IPS DF 4.7 (cell line): Measurements from ENCODE around the gene MOB3B.

ENCODE experiments used
- DNase-seq: peaks from one replicate; pipeline ENCODE4 v3.0.0-alpha.2; 2013; ENCODE audit warnings: low spot score; ENCODE audit errors: extremely low read depth

The MOB3B gene

DNA sequence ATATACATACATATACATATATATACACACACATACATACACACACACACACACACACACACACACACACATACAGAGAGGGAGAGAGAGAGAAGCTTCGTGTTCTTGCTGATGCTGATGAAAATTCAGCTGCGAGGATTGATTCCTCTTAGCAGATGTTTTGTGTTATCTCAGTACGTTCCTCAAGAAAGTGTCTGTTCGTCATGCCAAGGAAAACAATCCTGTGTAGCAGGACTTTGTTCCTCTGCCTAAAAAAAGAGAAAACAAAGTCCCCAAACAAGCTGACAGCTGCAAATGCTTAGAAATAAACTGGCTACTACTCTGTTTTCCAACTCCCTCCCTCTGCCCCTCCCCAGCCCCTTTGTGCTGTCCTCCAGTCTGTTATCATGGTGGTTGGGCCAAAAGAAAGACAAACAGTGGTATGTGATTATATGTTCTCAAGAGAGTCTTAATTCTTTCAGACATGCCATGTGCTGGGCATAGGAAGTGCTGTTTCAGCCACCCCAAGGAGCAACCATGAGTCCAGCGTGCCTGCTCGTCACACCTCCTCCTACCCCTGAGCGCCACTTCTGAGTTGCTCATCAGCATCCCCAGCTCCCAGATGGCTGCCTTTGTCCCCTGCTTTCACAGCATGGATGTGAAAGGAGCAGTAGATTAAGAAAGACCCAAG is 161.2 kb downstream of the MOB3B start:
- no peak for DNase-seq

DNA sequence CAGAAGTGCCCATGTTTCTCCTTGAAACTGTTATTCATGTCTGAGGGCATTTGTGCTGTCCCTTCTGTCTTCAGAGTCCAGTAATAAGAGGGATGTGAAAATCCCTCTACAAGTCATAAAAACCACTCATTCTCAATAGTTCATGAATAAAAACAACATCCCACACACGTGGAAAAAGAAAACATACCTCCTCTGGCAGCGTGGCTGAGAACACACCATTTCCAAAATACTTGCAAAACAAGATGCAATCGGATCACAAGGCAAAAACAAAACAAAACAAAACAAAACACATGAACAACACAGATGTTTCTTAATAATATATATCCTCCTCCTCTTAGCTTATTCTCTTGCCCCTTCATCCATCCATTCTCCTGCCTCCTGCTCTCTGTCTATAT is 161.7 kb downstream of the MOB3B start:
- DNase-seq = no peak

DNA sequence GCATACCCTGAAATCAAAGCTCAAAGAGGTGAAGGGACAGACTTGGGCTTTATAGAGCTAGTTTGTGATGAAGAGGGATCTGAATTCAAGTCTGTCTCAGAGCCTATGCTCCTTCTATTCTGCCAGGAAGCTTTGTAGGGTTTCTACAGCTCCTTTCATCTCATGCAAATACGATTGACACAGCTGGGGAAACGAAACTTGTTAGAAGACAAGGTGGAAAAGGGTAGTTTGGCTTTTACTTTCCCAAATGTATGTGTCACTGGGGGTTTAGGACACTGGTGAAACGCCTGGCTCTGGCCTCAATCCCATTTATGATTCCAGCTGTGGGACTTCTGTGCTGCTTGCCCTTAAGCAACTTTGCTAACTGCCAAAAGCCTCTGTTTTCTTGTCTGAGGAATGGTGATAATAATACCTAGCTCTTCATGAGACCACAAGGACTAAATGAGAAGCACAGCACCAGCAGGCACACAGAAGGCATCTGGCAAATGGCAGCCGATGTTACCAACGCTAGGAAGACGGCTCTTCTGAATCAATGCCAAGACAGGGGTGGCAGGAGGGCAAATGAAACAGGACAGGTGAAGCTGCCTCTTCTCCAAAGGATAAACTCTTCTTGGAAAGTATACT is 162.3 kb downstream of the MOB3B start:
- DNase-seq = no peak

DNA sequence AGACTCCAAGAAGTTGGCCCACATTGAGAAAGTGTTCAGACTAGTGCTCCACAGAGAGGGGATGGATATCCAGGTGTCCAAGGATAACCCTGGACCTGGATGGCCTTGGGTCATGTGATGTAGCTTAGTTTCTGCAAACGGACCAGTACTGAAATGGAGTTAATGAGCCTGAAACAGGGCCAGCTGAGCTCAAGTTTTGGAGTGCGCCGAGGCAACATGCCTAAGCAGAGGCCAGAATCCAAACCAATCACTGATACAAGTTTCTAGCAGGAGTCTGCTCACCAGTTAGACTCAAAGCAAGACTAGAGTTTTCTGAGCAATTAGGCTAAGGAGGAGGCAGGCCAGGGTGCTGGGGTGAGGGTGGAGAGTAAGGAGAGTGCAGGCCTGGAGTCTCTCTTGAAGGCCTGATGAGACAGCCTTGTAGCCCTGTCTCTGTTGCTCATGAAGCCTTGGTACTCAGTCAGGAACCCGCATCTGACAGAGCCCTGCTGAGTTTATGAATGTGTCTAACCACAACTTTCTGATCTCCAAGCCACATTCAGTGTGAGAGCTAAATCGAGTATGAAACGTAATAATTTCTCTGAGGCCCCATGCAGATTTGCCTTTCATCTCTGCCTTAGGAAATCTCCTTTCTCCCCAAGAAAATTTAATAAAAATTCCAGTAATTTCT is 163.8 kb downstream of the MOB3B start:
- DNase-seq = no peak

DNA sequence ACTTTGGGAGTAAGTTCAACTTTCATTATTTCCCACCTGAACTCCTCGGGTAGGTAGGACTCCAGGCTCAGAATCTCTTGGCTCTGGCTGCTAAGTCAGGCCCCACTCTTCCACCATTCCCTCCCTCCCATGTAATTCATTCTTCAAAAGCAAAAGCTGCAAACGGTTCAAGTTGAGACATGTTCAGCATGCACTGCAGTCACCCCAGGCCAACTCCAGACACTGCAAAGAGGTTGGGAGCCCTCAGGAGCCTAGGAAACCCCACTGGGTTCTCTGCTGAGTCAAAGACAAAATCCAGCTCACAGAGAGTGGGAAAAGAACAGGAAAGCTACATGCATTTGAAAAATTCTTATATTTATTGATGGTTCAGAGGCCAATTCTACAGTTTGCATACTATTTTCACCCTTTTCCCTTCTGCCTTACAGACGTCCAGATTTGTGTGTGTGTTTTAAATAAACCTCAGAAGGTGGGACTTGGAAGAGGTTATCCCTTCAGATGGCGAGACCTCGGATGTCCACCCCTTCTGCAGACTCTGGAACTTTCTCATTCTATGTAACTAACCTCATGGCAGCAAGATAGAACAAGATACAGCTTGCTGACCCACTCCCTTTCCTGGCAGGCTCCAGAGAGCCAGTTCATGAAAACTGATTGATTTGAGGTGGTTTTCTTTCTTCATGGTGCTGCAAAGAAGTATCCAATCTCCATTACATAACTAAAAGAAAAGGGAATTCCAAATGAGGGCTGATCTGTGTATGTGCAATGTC is 167.0 kb downstream of the MOB3B start:
- no peak for DNase-seq

DNA sequence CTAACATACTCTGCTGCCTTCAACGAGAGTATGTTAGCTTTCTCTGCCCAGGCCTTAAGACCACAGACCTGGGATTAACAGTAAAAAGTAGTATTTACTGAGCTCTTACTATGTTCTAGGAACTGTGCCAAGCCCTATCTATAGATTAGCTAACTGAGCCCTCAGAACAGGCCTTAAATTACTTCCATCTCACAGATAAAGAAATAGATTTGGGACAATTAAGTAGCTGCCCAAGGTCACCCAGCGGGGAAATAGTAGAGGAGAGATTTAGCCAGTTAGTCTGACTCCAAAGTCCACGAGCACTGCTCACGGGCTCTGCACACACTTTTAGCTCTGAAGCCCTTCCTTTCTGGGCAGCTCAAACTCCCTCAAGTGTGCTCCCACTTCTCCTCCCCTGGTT is 168.1 kb downstream of the MOB3B start:
- DNase-seq = no peak

DNA sequence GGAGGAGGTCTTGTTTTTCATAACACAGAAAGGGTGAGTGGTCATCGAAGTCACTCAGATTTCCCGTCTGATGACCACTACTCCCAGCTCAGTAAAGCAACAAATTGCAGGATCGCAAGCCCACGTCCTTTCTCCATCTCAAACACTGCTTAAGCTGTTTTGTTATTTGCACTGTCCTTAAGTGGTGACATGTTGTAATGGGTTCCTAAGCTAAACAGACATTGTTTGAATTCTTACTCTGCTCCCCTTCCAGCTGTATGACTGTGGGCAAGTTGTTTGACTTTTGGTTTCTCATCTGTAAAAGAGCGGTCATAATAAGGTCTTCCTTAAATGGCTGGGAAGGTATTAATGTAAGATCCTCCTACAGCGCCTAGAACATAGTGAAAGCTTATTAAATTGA is 169.9 kb downstream of the MOB3B start:
- no peak for DNase-seq

DNA sequence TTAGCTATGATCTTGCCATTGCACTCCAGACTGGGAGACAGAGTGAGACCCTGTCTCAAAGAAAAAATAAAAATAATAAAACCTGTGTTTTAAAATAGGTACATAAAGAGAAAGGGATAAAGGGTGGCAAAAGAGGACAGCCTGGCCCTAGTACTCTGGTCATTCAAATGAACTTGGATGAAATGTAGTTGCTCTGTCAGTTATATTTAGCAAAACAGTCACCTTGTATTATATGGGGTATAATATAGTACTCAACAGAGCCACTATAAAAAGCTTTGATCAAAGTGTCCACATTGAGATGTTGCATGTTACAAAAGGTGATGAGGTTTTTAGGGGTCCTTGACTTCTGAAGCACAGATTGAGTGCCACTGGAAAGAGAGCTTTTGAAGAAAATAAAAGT is 171.6 kb downstream of the MOB3B start:
- DNase-seq = no peak

DNA sequence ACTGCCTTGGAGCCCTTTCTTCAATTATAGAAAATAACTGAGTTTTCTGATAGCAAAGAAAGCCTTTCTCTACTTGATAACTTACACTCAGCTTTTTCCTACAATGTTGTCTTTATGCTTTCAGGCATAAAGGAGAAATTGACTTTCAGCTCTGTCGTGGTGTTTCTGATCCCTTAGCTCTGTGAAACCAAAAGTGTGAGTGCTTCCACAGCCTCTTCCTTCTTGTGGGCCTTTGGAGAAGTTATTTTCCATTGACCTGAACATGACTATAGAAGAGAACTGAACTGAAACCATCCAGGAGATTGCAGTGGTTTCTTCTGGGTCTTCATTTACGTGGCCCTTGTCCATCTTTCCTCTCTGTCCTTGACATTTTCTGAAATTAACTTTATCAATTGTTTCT is 173.2 kb downstream of the MOB3B start:
- DNase-seq = no peak

DNA sequence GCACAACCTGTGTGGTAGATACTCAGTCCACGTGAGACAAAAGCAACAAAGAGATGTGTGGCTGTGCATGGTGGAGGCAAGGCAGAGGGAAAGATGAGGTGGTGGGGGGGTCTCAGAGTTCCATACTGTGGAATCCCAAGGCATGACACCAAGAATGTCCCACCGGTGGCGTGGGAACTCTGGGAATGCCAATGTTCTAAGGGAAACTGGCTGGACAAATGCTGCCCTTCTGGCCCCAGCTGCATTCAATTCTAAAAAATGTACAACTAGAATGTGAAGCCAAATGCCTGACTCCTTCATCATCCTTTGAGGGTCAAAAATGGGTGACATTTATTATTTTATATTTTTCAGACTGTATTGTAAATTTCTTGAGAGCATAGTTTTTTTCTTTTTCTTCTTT is 174.4 kb downstream of the MOB3B start:
- DNase-seq = no peak

DNA sequence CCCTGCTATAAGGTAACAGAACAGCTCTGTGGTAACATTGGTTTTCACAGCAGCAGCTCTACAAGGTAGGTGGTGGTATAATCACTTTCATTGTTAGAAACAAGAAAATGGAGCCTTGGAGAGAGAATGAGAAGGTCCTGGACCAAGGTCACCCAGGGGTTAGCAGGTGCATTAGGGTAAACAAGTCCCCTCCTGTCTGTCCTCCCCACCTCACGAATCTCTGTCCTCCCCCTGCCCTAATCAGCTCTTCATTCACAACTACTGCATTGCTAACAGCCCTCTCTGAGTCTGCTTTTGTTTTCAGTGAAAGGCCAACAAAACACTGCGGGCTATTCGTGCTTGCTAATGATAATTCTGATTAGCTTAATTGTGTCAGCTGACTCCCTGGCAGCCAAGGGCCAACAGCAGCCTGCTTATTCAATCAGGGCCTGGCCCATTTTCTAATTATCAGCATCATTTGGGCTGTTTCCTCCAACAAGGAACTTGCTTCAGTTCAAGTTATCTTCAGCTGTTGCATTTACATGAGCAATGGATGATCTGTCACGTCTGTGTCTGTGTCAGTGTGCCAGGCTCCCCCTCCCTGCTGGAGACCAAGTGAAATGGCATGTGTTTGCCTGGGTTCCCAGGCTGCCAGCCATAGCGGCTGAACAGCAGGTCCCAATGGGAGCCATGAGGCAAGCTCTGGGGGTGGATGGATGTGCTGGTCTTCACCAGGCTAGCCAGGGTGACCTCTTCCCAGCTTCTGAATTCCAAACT is 176.0 kb downstream of the MOB3B start:
- DNase-seq = no peak

DNA sequence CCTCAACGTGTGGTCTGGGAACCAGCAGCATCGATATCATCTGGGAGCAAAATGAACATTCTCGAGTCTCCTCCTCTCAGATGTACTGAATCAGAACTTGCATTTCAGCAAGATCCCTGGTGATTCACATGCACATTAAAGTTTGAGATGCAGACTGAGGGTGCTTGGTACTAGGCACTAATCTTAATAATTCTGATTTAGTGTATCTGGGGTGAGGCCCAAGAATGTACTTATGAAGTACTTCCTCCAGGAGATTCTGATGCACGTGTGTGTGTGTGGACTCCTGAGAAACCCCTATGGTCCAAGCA is 176.5 kb downstream of the MOB3B start:
- DNase-seq = no peak

DNA sequence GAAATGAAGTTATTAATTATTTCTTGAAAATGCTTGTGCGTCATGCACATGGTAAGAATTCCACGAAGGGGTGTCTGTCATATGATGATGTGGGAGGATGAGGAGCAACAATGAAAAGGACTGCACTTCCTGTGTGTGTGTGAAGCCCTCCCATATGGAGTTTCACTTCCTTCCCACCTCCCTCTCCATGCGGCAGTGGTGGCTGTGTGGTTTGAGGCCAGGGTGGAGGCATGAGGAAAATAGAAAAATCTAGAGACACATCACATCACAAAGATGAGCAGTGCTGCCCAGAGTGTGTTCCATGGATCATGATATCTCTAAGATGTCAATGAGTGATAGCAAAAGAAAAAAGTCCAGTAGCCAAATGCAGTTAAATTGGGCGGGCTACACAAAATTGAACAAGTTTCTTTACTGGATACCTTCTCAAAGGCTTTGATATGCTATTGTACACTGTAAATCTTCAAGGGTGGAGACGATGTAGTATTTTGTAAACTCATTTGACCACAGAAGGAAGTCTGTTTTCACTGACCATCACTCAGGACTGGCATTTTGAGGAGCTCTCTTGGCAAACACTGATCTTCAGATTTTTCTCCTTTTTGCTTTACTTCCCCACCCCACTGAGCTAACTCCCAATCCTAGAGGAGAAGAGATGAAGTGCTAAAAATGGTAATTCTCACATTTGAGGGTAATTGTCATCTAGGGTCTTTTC is 177.0 kb downstream of the MOB3B start:
- no peak for DNase-seq

DNA sequence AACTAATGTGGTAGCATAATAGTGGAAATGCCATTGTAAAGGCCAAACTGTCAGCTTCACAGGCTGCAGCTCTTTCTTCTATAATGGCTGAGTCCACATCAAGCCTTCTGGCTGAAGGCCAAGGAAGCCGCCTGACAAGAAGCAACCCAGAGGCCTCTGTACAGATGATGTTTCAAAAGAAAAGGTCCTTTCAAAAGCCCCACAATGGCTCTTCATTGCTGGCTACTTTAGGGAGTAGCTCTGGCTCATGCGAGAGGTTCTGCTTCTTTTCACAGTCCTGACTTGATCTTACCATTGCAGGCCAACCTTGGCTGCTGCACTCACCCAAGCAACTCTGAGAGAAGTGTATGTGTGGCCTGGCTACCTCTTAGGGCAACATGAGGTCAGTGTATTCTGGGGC is 178.2 kb downstream of the MOB3B start:
- DNase-seq = no peak

DNA sequence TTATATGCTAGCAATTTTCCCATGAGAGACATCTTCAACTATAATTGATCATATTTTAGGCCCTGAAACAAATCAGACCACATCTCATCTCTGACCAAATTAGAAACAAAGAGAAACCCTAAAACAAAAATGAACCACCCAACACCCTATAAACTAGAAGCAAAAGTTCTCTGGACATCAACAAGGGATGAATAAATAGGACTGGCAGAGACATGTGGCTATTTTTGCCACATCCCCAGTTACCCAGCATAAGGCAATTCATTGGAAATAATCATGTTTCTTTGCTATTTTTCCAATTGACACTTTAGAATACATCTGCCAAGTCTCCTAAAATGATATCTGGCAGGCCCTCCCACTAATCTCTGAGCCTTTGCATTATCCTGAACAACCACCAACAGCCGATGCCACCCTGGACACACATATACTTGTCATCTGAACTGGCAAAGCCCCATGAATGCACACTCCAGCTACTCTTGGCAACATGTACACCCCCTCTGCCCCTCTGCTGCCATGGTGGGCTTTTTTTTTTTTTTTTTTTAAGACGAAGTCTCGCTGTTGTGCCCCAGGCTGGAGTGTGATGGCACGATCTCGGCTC is 179.1 kb downstream of the MOB3B start:
- DNase-seq = no peak

DNA sequence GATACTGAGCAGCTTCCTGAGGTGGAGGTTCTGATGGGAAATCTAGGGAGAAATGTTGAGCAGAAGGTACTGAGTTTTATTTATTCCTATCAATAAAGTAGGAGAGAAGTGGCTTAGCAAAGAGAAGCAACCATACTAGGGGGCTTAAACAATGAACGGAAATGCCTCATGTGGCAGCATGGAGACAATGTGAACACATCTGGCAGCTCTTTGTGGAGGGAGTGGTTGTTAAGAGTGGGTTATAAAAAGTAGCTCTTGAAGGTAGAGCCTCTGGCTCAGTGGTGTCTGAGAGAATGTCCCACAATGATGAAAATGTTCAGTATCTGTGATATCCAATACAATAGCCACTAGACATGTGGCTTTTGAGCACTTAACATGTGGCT is 179.9 kb downstream of the MOB3B start:
- no peak for DNase-seq

DNA sequence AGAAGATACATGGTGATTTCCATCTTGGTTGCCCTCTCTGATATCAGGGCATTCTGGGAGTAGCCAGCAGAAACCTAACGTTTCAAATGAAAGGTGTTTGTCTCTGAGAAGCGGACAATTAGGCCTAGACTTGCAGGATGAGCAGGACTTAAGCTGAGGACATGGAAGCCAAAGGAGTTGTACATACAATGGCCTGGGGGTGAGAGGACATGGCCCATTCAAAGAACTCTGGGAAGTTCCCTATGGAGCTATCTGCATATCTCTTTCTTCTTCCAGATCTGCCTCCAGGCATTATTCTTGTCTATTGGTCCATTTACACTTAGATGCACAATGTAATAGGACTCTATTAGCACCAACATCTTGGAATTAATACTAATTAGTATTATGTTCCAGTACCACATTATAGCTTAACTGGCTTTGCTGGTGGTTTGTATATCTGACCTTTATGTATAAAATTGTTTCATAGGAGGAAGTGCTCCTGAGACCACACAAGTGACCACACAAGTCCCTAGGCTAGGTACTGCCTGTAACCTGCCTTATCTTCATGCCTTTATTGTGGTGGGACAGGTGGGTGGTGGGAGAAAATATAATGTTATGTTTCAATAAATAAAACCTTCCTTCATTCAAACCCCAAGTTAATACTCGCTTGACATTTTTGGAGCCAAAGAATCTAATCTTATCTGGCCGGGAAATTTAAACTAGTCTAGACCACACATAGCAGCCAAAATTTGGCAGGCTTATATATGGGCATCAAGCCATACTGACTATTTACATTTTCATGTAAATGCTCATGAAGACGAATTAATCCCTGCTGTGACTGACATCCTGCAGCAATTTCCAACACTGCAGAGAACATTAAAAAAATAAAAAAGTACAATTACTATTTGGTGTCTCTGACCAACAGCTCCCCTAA is 180.6 kb downstream of the MOB3B start:
- DNase-seq = no peak

DNA sequence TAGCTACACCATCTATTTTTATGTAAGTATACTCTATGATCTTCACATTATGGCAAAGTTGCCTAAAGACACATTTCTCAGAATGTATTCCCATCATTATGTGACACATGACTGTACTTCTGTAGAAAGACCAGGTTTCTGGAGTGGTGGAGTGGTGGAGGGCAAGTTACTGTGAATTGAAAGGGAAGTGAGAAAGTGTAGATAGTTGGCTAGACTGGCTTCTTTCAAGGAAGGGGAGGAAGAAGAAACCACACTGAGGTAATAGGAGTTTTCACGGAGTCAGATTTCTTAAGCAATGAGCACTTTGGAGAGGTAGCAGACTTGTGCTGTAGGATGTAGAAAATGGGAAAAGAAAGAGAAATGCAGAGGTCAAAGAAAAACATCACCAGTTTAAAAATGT is 181.7 kb downstream of the MOB3B start:
- no peak for DNase-seq

DNA sequence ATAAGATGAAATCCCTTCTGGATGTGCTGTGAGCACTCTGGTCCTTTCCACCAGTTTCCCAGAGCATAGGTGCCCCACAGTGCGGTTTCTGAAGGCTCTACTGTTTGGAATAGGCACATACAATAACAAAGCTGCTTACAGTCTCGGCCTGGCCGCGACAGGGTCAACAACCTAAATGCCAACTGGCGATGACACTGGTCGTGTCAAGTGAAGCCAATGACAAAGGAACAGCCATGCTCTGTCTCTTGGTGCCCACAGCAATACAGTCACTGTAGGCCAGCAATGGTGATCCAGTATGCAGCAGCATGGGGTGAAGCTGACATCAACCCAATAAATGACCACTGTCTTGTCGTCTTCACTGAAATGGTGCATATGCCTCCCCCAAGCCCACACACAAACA is 184.8 kb downstream of the MOB3B start:
- no peak for DNase-seq
